ENCODE results near the gene MROH7. TPM values are rescaled to one million over a fixed set of nuclear protein-coding genes. Genes with fewer than 3 reads are reported as not detected.

MROH7 gene
- total RNA-seq, 1 donor from 2014 or later: 0.21 TPM

GRCh38 chr1:54643736-54644135 is 2.1 kb downstream of the MROH7 start:
- Mint-ChIP-seq H3K4me1 (no peaks in the 10 kb centered on the region), H3K36me3 (no peaks in the 10 kb centered on the region), H3K27ac (no peak overlapping the region), H3K27me3 (ENCODE audit: insufficient read depth, low read depth) (no peaks in the 10 kb centered on the region), H3K9me3 (peaks cover 11% of the 10 kb centered on the region), H3K4me3 (no peak overlapping the region)
- Histone ChIP-seq H3F3A (ENCODE audit: low read depth) (no peaks in the 10 kb centered on the region), H3K4me1 (no peaks in the 10 kb centered on the region), H3K27me3 (no peaks in the 10 kb centered on the region), H3K9me3 (ENCODE audit: low read depth) (no peaks in the 10 kb centered on the region), H4K20me1 (ENCODE audit: low read depth) (no peaks in the 10 kb centered on the region), H3K4me3 (no peak overlapping the region), H3K36me3 (no peaks in the 10 kb centered on the region), H3K27ac (no peak overlapping the region), H3K79me2 (ENCODE audit: low read depth) (no peaks in the 10 kb centered on the region), H2AFZ (replicated peaks) (no peak overlapping the region), H3K4me2 (no peak overlapping the region), H3K9ac (no peak overlapping the region)
- TF ChIP-seq CTCF (IDR thresholded peaks at IDR 0.05) (no peak), EZH2 (IDR thresholded peaks at IDR 0.05) (no peak)
- no peak for DNase-seq (ENCODE audit: low spot score)

- Histone ChIP-seq H3K36me3 (no peaks in the 10 kb centered on the region), H3K27me3 (no peaks in the 10 kb centered on the region), H3F3A (ENCODE audit: low read depth) (no peaks in the 10 kb centered on the region), H3K9me3 (ENCODE audit: low read depth) (no peaks in the 10 kb centered on the region), H3K4me3 (no peak overlapping the region), H3K79me2 (ENCODE audit: low read depth) (no peaks in the 10 kb centered on the region), H3K4me1 (no peaks in the 10 kb centered on the region), H2AFZ (replicated peaks) (no peak overlapping the region), H3K27ac (no peak overlapping the region), H3K4me2 (no peak overlapping the region), H4K20me1 (ENCODE audit: low read depth) (no peaks in the 10 kb centered on the region), H3K9ac (no peak overlapping the region)
- H3K27me3 Mint-ChIP-seq (ENCODE audit: insufficient read depth, low read depth): no peaks in the 10 kb centered on the region
- peaks cover 11% of the 10 kb centered on the region for H3K9me3 Mint-ChIP-seq
- no peak for DNase-seq (ENCODE audit: low spot score)
- no peak overlapping the region for H3K27ac Mint-ChIP-seq
- H3K36me3 Mint-ChIP-seq: no peaks in the 10 kb centered on the region
- no peak overlapping the region for H3K4me3 Mint-ChIP-seq
- TF ChIP-seq EZH2phosphoT487 (IDR thresholded peaks at IDR 0.05): no peak
- no peak for TF ChIP-seq CTCF (IDR thresholded peaks at IDR 0.05)
- TF ChIP-seq EZH2 (IDR thresholded peaks at IDR 0.05): no peak
- H3K4me1 Mint-ChIP-seq: no peaks in the 10 kb centered on the region
These were observed 4.5 kb downstream of the MROH7 start for GRCh38 chr1:54645806-54646676.

- Histone ChIP-seq H3K27me3 (no peaks in the 10 kb centered on the region), H3K36me3 (no peaks in the 10 kb centered on the region), H4K20me1 (ENCODE audit: low read depth) (no peaks in the 10 kb centered on the region), H3K4me3 (no peak overlapping the region), H3K79me2 (ENCODE audit: low read depth) (no peaks in the 10 kb centered on the region), H3K4me2 (no peak overlapping the region), H3K9ac (no peak overlapping the region), H2AFZ (replicated peaks) (no peak overlapping the region), H3K4me1 (no peaks in the 10 kb centered on the region), H3F3A (ENCODE audit: low read depth) (no peaks in the 10 kb centered on the region), H3K27ac (no peak overlapping the region), H3K9me3 (ENCODE audit: low read depth) (no peaks in the 10 kb centered on the region)
- TF ChIP-seq EZH2 (IDR thresholded peaks at IDR 0.05): no peak
- no peaks in the 10 kb centered on the region for H3K36me3 Mint-ChIP-seq
- H3K9me3 Mint-ChIP-seq: no peaks in the 10 kb centered on the region
- H3K4me3 Mint-ChIP-seq: no peak overlapping the region
- H3K27ac Mint-ChIP-seq: no peak overlapping the region
- DNase-seq (ENCODE audit: low spot score): no peak
- H3K27me3 Mint-ChIP-seq (ENCODE audit: insufficient read depth, low read depth): peaks cover 3% of the 10 kb centered on the region
- H3K4me1 Mint-ChIP-seq: no peaks in the 10 kb centered on the region
These were observed 7.7 kb downstream of the MROH7 start for GRCh38 chr1:54649130-54649898.

Data from neural progenitor cell (in vitro differentiated cells).